Stimulated activated CD8-positive, alpha-beta memory T cell treated with anti-CD3 and anti-CD28 coated beads, Interleukin-15, amount 100 ng/mL, for 1 hour (primary cell): ENCODE data around the gene BPI.
"Not testable (repeated sequence)": the region's sequence is repeated elsewhere in the genome, so short reads cannot be mapped to it uniquely, and the experiment has no call there.

Source experiments
- DNase-seq: peaks from one replicate; pipeline ENCODE4 v3.0.0-alpha.2; 2020; ENCODE audit warnings: low read depth

BPI gene

GRCh38 chr20:38278131-38278530 lies 25.8 kb upstream of the BPI start:
- DNase-seq = no peak

GRCh38 chr20:38278763-38279162 lies 25.2 kb upstream of the BPI start:
- DNase-seq = no peak

GRCh38 chr20:38281176-38281915 lies 22.6 kb upstream of the BPI start:
- DNase-seq = not testable (repeated sequence)

- DNase-seq = no peak
Measured at GRCh38 chr20:38283236-38283635, 20.7 kb upstream of the BPI start.

GRCh38 chr20:38284066-38284650 lies 19.8 kb upstream of the BPI start:
- DNase-seq = not testable (repeated sequence)

- DNase-seq = no peak
Measured at GRCh38 chr20:38284893-38285444, 19.0 kb upstream of the BPI start.

- no peak for DNase-seq
Measured at GRCh38 chr20:38286586-38287531, 17.1 kb upstream of the BPI start.

- DNase-seq = no peak
Measured at GRCh38 chr20:38290829-38291814, 12.8 kb upstream of the BPI start.

GRCh38 chr20:38291966-38292365 lies 12.0 kb upstream of the BPI start:
- no peak for DNase-seq

- no peak for DNase-seq
Measured at GRCh38 chr20:38293491-38294065, 10.4 kb upstream of the BPI start.

- no peak for DNase-seq
Measured at GRCh38 chr20:38294076-38294591, 9.8 kb upstream of the BPI start.

- no peak for DNase-seq
Measured at GRCh38 chr20:38295811-38296210, 8.1 kb upstream of the BPI start.

GRCh38 chr20:38296433-38296832 lies 7.5 kb upstream of the BPI start:
- DNase-seq = no peak

- no peak for DNase-seq
Measured at GRCh38 chr20:38297916-38298674, 5.9 kb upstream of the BPI start.

- DNase-seq = no peak
Measured at GRCh38 chr20:38298768-38299288, 5.1 kb upstream of the BPI start.

- no peak for DNase-seq
Measured at GRCh38 chr20:38299963-38300362, 4.0 kb upstream of the BPI start.

- no peak for DNase-seq
Measured at GRCh38 chr20:38300438-38300837, 3.5 kb upstream of the BPI start.

- DNase-seq = no peak
Measured at GRCh38 chr20:38301309-38301708, 2.6 kb upstream of the BPI start.

- no peak for DNase-seq
Measured at GRCh38 chr20:38302786-38303185, 1.2 kb upstream of the BPI start.
